GM12874 (cell line): ENCODE results near the gene C12orf54.

ENCODE experiments used
- CTCF ChIP-seq: IDR thresholded peaks from 2 replicates; pipeline ENCODE4 v1.5.1; 2011; ENCODE audit warnings: low read depth, mild to moderate bottlenecking, control low read depth, low read length, moderate library complexity; ENCODE audit not compliant: insufficient read depth

The C12orf54 gene

DNA sequence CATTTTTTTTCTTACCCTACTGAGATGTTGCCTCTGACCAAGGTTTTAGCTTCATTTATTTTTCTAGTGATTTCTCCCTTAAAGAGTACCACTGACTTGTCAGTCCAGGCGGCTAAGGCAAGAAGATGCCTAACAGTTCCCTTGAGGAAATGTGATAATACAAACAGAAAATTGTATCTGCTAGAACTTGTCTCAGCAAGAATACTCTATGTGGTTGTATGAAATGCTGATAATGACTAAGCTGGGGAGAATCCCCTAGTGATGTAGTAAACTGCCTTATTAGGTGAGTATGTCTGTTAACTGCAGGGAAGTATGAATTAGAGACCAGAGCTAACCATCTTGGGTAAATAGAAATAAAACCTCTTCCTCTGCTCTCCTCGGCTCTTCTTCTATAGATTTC, 6.7 kb downstream of the C12orf54 start:
- TF ChIP-seq CTCF = no peak

DNA sequence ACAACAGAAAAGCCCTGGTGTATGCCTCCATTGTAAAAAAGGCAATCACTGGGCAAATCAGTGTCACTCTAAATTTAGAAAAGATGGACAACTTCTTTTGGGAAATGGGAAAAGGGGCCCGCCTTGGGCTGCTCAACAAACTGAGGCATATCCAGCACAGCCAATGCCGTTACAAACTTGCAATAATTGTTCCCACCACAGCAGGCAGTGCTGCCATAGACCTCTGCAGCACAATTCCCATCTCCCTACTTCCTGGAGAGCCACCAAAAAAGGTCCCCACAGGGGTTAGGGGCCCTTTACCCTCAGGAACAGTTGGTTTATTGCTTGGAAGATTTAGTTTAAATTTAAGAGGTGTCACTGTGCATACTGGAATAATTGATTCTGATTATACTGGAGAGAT, 26.7 kb downstream of the C12orf54 start:
- no peak for TF ChIP-seq CTCF

DNA sequence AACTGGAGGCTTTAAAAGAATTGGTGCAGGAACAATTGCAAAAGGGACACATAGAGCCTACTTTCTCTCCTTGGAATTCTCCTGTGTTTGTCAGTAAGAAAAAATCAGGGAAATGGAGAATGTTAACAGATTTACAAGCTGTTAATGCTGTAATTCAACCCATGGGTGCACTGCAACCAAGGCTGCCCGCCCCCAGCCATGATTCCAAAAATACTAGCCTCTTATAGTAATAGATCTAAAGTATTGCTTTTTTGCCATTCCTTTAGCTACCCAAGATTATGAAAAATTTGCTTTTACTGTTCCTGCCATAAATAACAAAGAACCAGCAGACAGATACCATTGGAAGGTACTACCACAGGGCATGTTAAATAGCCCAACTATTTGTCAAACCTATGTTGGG, 27.8 kb downstream of the C12orf54 start:
- TF ChIP-seq CTCF = no peak

GRCh38 chr12:48512855-48513254, 30.6 kb downstream of the C12orf54 start:
- no peak for TF ChIP-seq CTCF

GRCh38 chr12:48514728-48515127, 32.4 kb downstream of the C12orf54 start:
- no peak for TF ChIP-seq CTCF

GRCh38 chr12:48525332-48525731, 43.0 kb downstream of the C12orf54 start, which contains the start of gene OR8S1:
OR8S1 (plus strand) TSS chr12:48525632; CDS start chr12:48525632, 0 bp downstream.
- no peak for TF ChIP-seq CTCF

DNA sequence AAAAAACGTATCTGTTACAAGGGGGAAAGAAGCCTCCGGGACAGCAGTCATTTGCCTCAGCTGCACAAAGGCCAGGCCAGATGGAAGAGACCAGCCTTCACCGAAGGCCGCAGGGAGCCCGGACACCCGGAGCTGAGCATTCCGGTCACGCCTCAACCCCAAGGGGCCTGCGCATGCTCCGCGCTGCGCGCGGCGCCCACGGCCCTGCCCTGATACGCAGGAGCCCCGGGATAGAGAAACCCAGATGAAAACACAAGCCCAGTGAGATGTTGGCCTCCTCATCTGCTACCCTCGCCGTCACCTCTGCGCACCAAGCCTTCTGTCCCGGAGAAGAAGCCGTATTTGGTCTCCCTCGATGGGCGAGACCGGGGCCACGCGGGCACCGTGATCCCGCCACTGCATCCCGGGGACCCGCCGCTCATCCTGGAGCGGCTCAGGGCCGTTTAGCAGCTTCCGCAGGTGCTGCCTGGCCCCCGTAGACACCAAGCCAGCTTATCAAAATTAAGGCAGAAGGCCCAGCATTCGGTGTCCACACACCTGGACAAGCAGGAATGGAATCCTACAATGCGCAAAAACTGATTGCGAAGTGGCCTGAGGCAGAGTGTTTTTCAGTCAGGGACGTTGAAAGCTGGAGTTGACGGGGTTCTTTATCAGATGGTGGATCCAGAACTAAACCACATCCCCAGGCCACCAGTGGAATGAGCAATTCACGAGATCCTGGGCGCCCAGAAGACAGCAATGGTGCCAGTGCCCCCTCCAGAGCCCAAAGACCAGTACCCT, 45.8 kb downstream of the C12orf54 start:
- no peak for TF ChIP-seq CTCF

- no peak for TF ChIP-seq CTCF
These were observed 50.3 kb downstream of the C12orf54 start for GRCh38 chr12:48532601-48533000.
